ENCODE data around the gene ADARB2.

ADARB2 gene

DNA sequence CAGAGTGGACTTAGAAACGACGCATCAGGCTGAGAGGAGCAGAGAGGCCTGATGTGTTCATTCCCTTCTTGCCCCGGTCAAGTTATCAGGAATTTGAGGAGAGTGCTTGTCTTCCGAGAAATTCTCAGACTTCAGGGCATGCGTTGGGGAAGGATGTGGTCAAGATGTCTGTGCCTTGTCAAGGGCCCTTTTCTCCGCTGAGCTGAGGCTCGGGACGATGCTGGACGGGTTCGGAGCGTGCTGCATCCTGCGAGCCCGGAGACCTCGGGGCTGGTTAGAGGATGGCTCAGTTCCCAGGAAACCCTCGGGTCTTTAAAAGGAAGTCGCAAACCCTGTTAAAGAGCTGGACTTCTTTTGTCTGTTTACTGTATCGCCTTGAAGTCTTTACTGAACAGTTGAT lies 325.4 kb downstream of the ADARB2 start:
- Histone ChIP-seq H3K36me3 (ENCODE audit: control insufficient read depth in 1 of 2, insufficient read depth in 2 of 2, low read length in 2 of 2) (no peaks in the 10 kb centered on the region), H3K4me3 (ENCODE audit: low read depth in 1 of 2, low read length in 2 of 2) (no peak overlapping the region), H3K4me1 (ENCODE audit: control insufficient read depth in 1 of 2, insufficient read depth in 2 of 2, low read length in 2 of 2) (no peaks in the 10 kb centered on the region), H3K27me3 (ENCODE audit: low read depth, low read length) (no peaks in the 10 kb centered on the region), H3K27ac (ENCODE audit: low read length) (no peak overlapping the region), H3K9me3 (ENCODE audit: control insufficient read depth in 1 of 2, low read length in 2 of 2) (no peaks in the 10 kb centered on the region)

DNA sequence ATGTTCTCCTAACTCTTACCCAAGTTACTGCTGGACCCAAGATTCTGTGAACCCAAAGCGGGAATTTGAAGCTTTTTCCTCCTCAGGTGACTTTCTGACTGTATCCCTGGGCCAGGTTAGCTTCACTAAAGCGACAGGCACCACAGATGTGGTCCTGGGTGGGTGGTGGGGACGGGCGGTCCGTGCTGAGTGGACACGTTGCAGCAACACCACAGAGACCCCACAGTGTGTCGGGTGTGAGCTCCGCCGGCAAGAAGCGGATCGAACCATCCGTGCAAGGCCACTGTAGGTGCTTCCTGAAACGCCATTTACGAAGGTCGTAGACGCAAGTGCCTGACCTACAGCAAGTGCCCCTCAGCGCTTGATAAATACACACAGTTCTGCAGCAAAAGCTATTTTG lies 325.9 kb downstream of the ADARB2 start:
- Histone ChIP-seq H3K36me3 (ENCODE audit: control insufficient read depth in 1 of 2, insufficient read depth in 2 of 2, low read length in 2 of 2) (no peaks in the 10 kb centered on the region), H3K27me3 (ENCODE audit: low read depth, low read length) (no peaks in the 10 kb centered on the region), H3K27ac (ENCODE audit: low read length) (no peak overlapping the region), H3K9me3 (ENCODE audit: control insufficient read depth in 1 of 2, low read length in 2 of 2) (no peaks in the 10 kb centered on the region), H3K4me3 (ENCODE audit: low read depth in 1 of 2, low read length in 2 of 2) (no peak overlapping the region), H3K4me1 (ENCODE audit: control insufficient read depth in 1 of 2, insufficient read depth in 2 of 2, low read length in 2 of 2) (no peaks in the 10 kb centered on the region)

DNA sequence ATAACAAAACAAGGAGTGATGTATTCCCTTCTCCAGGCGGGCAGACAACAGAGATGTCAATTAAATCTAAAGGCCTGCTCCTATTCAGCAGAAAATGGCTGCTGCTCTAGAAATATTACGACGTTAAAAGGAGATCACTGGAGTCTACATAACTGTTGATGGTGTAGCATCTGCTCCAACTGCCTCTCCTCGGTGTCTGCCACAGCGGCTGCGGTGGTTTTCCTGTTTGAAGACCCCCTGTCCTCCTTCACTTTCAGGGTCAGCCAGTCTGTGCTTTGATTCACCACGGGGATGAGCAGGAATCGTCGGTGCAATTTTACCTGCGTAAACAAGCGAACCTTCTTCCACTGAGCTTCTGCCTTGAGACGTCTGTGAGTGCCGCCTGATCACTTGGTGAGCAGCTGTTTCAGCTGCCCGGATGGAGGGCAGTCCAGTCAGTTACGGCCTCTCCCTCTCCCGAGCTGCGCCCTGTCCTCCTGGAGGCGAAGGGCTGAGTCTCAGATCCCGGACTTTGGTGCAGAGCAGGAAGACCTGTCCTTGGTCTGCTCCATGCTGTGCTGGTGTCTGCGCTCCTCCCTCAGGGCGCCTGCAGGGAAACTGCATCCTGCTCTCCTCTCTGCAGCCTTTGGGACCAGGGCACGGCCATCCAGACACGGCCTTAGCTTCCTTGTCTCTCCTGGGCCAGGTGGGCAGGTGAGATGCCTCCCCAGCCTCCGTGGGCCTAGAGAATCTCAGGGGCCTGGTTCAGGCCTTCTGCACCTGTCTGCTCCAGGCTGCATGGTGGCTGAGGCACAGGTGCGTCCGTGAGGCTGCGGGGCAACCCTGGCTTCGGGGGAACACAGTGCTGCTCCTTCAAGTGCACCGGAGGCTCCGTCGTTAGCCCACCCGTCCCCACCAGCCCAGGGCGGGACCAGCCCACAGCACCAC lies 326.6 kb downstream of the ADARB2 start:
- Histone ChIP-seq H3K27ac (ENCODE audit: low read length) (no peak overlapping the region), H3K4me1 (ENCODE audit: control insufficient read depth in 1 of 2, insufficient read depth in 2 of 2, low read length in 2 of 2) (no peaks in the 10 kb centered on the region), H3K36me3 (ENCODE audit: control insufficient read depth in 1 of 2, insufficient read depth in 2 of 2, low read length in 2 of 2) (no peaks in the 10 kb centered on the region), H3K27me3 (ENCODE audit: low read depth, low read length) (no peaks in the 10 kb centered on the region), H3K9me3 (ENCODE audit: control insufficient read depth in 1 of 2, low read length in 2 of 2) (no peaks in the 10 kb centered on the region), H3K4me3 (ENCODE audit: low read depth in 1 of 2, low read length in 2 of 2) (no peak overlapping the region)

DNA sequence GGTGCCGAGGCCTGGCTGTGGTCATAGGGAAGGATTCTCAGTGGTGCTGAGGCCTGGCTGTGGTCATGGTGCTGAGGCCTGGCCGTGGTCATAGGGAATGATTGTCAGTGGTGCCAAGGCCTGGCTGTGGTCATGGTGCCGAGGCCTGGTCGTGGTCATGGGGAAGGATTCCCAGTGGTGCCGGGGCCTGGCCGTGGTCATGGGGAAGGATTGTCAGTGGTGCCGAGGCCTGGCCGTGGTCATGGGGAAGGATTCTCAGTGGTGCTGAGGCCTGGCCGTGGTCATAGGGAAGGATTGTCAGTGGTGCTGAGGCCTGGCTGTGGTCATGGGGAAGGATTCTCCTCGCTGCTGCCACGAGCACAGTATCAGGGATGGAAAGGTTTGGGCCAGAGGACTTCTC lies 327.3 kb downstream of the ADARB2 start:
- H3K4me1 ChIP-seq (ENCODE audit: control insufficient read depth in 1 of 2, insufficient read depth in 2 of 2, low read length in 2 of 2) = no peaks in the 10 kb centered on the region
- H3K27me3 ChIP-seq (ENCODE audit: low read depth, low read length) = no peaks in the 10 kb centered on the region
- no peaks in the 10 kb centered on the region for H3K36me3 ChIP-seq (ENCODE audit: control insufficient read depth in 1 of 2, insufficient read depth in 2 of 2, low read length in 2 of 2)
- H3K4me3 ChIP-seq (ENCODE audit: low read depth in 1 of 2, low read length in 2 of 2) = no peak overlapping the region
- no peak overlapping the region for H3K27ac ChIP-seq (ENCODE audit: low read length)
- H3K9me3 ChIP-seq (ENCODE audit: control insufficient read depth in 1 of 2, low read length in 2 of 2) = no peaks in the 10 kb centered on the region

DNA sequence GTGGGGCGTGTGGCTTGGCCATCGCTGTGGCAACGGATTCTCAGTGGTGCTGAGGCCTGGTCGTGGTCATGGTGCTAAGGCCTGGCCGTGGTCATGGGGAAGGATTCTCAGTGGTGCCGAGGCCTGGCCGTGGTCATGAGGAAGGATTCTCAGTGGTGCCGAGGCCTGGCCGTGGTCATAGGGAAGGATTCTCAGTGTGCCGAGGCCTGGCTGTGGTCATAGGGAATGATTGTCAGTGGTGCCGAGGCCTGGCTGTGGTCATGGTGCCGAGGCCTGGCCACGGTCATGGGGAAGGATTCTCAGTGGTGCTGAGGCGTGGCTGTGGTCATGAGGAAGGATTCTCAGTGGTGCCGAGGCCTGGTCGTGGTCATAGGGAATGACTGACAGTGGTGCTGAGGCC lies 327.9 kb downstream of the ADARB2 start:
- H3K27ac ChIP-seq (ENCODE audit: low read length) = no peak overlapping the region
- no peaks in the 10 kb centered on the region for H3K27me3 ChIP-seq (ENCODE audit: low read depth, low read length)
- no peaks in the 10 kb centered on the region for H3K36me3 ChIP-seq (ENCODE audit: control insufficient read depth in 1 of 2, insufficient read depth in 2 of 2, low read length in 2 of 2)
- H3K4me3 ChIP-seq (ENCODE audit: low read depth in 1 of 2, low read length in 2 of 2) = no peak overlapping the region
- H3K4me1 ChIP-seq (ENCODE audit: control insufficient read depth in 1 of 2, insufficient read depth in 2 of 2, low read length in 2 of 2) = no peaks in the 10 kb centered on the region
- no peaks in the 10 kb centered on the region for H3K9me3 ChIP-seq (ENCODE audit: control insufficient read depth in 1 of 2, low read length in 2 of 2)

DNA sequence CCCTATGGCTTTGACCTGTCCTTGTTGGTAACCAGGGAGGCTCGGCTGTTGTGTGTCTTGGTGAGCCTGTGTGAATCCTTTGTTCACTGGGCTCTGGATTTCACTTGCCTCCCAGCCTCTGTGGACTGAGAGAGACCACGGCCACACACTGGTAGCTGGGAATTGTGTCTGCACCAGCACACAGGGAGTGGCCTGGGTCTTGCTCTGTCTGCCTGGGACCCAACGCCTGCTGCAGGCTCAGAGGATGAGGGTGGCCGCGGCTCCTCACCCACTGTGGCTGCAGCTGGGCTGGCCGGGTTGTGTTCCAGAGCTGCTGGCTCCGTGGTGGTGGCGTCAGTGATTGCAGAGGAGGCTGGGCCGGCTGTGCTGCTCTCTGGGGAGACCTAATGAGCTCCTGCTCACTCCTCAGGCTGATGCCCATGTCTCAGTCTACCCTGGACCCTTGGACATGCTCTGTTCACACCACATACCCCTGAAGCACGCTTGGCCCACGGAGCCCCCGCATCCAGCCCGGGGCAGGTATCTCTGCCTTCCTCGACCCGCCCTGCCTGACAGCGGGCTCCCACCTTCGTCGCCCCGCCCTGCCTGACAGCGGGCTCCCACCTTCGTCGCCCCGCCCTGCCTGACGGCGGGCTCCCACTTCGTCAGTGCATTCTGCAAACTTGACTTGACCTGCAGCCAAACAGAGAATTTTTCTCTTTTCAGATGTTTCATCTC lies 328.5 kb downstream of the ADARB2 start:
- no peaks in the 10 kb centered on the region for H3K36me3 ChIP-seq (ENCODE audit: control insufficient read depth in 1 of 2, insufficient read depth in 2 of 2, low read length in 2 of 2)
- H3K27ac ChIP-seq (ENCODE audit: low read length) = no peak overlapping the region
- H3K27me3 ChIP-seq (ENCODE audit: low read depth, low read length) = no peaks in the 10 kb centered on the region
- H3K4me1 ChIP-seq (ENCODE audit: control insufficient read depth in 1 of 2, insufficient read depth in 2 of 2, low read length in 2 of 2) = no peaks in the 10 kb centered on the region
- no peaks in the 10 kb centered on the region for H3K9me3 ChIP-seq (ENCODE audit: control insufficient read depth in 1 of 2, low read length in 2 of 2)
- H3K4me3 ChIP-seq (ENCODE audit: low read depth in 1 of 2, low read length in 2 of 2) = no peak overlapping the region

DNA sequence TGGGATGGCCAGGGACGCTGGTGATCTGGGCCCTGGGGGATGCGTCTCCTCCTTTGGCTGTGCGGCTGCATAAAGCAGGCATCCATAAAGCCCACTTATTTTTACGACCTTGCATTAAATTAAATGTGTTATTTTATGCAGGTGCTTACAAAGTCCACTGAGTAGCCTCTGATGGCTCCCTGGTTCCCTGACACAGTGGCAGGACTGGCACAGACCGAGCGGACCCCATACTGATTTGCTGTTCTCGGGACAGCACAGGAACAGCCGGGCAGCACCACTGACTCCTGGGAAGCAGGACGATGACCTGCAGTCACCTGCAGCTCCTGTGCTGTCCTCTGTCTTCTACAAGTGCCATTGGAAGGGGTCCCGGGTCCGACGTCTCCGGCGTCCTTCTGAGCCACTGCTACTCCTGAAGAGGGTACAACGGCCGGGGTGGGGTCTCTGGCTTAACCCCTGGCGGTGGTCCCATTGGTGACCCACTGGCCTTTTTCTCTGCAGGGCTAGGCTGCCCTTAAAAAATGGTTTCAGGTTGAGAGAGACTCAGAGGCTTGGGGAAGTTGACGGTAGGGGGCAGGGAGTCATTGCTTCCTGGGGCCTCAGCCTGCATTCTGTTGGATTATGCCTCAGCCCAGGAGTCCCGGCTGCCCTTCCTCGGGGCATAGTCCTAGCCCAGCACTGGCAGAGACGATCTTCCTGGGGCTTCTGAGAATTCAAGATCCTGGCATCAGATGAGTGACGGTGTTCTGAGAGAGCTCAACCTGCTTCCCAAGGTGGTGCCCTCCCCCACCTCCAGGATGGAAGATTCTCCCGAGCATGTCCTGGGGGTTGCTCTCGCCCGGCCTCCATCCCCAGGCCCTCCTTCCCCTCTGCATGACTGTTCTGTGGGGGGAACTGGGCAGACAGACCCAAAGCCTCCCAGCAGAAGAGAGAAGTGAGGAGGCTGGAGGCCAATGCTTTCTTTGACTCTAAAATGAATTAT lies 330.1 kb downstream of the ADARB2 start:
- Histone ChIP-seq H3K36me3 (ENCODE audit: control insufficient read depth in 1 of 2, insufficient read depth in 2 of 2, low read length in 2 of 2) (no peaks in the 10 kb centered on the region), H3K27ac (ENCODE audit: low read length) (no peak overlapping the region), H3K9me3 (ENCODE audit: control insufficient read depth in 1 of 2, low read length in 2 of 2) (no peaks in the 10 kb centered on the region), H3K27me3 (ENCODE audit: low read depth, low read length) (no peaks in the 10 kb centered on the region), H3K4me1 (ENCODE audit: control insufficient read depth in 1 of 2, insufficient read depth in 2 of 2, low read length in 2 of 2) (no peaks in the 10 kb centered on the region), H3K4me3 (ENCODE audit: low read depth in 1 of 2, low read length in 2 of 2) (no peak overlapping the region)

DNA sequence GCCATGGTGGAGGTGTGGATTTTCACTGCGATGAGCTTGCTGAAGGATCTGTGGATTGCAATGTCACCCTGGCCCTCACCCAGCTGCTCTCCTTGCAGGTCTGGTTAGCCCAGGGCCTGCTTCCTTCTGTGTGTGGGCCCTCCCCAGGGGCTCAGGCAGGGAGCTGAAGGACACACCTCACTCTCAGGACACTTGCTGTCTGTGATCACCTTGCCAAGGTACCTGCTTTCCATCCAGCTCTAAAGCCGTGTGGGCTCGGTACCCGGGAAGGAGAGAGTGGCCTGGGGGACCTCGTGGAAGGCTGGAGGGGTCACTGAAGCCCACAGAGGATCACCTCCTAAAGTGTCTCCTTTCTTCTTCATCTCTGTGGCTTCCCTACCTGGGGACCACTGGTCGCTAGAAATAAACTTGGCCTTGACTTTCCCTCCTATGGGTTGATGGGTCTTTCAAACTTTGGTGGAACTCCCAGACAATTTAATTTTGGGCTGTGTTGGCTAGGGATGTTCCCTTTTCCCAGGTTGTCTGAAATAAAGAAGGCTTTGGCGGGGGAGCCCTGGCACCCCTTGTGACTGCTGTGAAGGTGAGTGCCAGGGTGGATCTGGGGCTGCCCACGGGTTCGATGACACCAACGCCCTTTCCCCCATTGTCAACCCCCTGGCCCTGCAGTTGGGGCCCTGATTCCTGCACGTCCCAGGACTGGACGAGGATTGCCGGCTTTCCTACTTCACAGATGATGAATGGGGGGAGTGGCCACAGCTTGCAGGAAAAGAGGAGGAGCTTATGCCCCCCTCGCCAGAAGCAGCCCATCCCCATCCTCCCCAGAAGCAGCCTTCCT lies 331.0 kb downstream of the ADARB2 start:
- Histone ChIP-seq H3K4me1 (ENCODE audit: control insufficient read depth in 1 of 2, insufficient read depth in 2 of 2, low read length in 2 of 2) (no peaks in the 10 kb centered on the region), H3K4me3 (ENCODE audit: low read depth in 1 of 2, low read length in 2 of 2) (no peak overlapping the region), H3K36me3 (ENCODE audit: control insufficient read depth in 1 of 2, insufficient read depth in 2 of 2, low read length in 2 of 2) (no peaks in the 10 kb centered on the region), H3K27me3 (ENCODE audit: low read depth, low read length) (no peaks in the 10 kb centered on the region), H3K27ac (ENCODE audit: low read length) (no peak overlapping the region), H3K9me3 (ENCODE audit: control insufficient read depth in 1 of 2, low read length in 2 of 2) (no peaks in the 10 kb centered on the region)

DNA sequence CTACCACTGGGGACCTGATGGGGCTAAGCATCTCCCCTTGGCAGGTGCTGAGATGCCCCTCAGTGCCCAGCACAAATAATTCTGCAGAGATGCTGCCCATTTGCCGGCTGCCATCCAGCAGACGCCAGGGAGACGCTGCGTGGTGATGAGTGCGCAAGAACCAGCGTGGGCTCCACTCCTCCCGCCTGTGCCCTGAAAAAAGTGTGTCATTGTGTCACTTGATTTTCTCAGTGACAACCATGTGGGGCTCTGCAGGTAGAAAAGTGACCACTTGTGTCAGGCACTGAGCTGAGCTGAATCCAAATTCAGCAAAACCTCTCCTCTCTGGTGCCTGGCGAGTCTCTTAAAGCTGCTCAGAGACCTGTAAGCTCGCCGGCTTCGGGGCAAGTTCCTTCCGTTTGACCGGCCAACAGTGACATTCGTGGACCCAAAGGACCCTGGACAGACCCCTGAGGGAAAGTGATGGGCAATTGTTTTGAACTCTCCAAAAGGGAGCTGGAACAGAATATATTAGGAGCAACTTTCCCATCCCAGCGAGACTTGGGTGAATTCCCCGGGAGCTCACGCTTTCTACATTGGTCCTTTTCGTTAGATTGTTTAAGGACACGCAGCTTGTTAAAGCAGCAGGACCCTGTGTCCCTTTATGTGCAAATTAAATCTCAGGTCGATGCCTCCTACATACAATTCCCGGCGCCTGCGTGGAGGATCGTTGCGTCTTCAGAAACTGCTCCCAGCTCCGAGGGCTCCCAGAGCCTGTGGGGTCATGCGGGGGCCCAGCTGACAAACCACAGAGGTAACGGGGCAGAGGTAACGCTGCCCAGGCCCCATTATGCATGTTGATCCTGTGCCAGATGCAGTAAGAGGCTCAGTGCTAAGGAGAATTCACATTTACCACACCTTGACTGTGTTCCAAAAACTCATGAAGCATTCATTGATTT lies 332.7 kb downstream of the ADARB2 start:
- H3K9me3 ChIP-seq (ENCODE audit: control insufficient read depth in 1 of 2, low read length in 2 of 2) = no peaks in the 10 kb centered on the region
- no peaks in the 10 kb centered on the region for H3K27me3 ChIP-seq (ENCODE audit: low read depth, low read length)
- no peak overlapping the region for H3K4me3 ChIP-seq (ENCODE audit: low read depth in 1 of 2, low read length in 2 of 2)
- no peaks in the 10 kb centered on the region for H3K36me3 ChIP-seq (ENCODE audit: control insufficient read depth in 1 of 2, insufficient read depth in 2 of 2, low read length in 2 of 2)
- H3K27ac ChIP-seq (ENCODE audit: low read length) = no peak overlapping the region
- no peaks in the 10 kb centered on the region for H3K4me1 ChIP-seq (ENCODE audit: control insufficient read depth in 1 of 2, insufficient read depth in 2 of 2, low read length in 2 of 2)

All from muscle layer of duodenum (tissue), 2 donors.